A673 (cell line): ENCODE measurements around the gene NOS1AP. TPM values are rescaled to one million over a fixed set of nuclear protein-coding genes. Genes with fewer than 3 reads are reported as not detected.
A peak's percentile ranks its signal among the peaks of the same experiment; 100 is the strongest.

Experiments used
- BruUV-seq: library from RNA; stranded (reverse); fragments of 400-500 nt; replicated peaks from 2 replicates; lab custom pipeline; 2021; lab: Mats Ljungman, UMichigan
- CTCF ChIA-PET: fragments of 300-600 bp; sonication (Branson Sonifier 250); formaldehyde crosslinking; loops from one replicate; lab custom pipeline; 2022; ENCODE audit warnings: antibody characterized with exemption; lab: Charles Lee
- POLR2A ChIA-PET: fragments of 300-600 bp; sonication (Branson Sonifier 250); formaldehyde crosslinking; loops from one replicate; lab custom pipeline; 2022; ENCODE audit warnings: antibody characterized with exemption; ENCODE audit not compliant: low non-redundant PET; lab: Charles Lee
- DNase-seq: peaks from one replicate; pipeline ENCODE4 v3.0.0-alpha.2; 2015; ENCODE audit warnings: low spot score
- H3K27ac ChIP-seq: fragments of 200-600 bp; sonication (generic); 2 replicates; pipeline ENCODE4 v1.5.1; 2016; ENCODE audit warnings: mixed run types, low read depth, mild to moderate bottlenecking, mixed read lengths, antibody characterized with exemption, low read length; ENCODE audit not compliant: poor library complexity, severe bottlenecking
- H3K27me3 ChIP-seq: fragments of 200-600 bp; sonication (generic); replicated peaks from 2 replicates; pipeline ENCODE4 v1.6.1; 2017; ENCODE audit warnings: mixed run types, low read depth, mild to moderate bottlenecking, mixed read lengths, antibody characterized with exemption, low read length; ENCODE audit not compliant: insufficient read depth, poor library complexity
- H3K36me3 ChIP-seq: fragments of 200-600 bp; sonication (generic); 2 replicates; pipeline ENCODE4 v1.6.1; 2016; ENCODE audit warnings: mixed run types, mild to moderate bottlenecking, mixed read lengths, antibody characterized with exemption, low read length; ENCODE audit not compliant: insufficient read depth, poor library complexity, severe bottlenecking
- H3K4me1 ChIP-seq: fragments of 200-600 bp; sonication (generic); 2 replicates; pipeline ENCODE4 v1.6.1; 2017; ENCODE audit warnings: mixed run types, mild to moderate bottlenecking, mixed read lengths, antibody characterized with exemption, low read length; ENCODE audit not compliant: insufficient read depth, poor library complexity, severe bottlenecking
- H3K4me3 ChIP-seq: fragments of 200-600 bp; sonication (generic); 2 replicates; pipeline ENCODE4 v1.5.1; 2016; ENCODE audit warnings: low read depth, mixed run types, mild to moderate bottlenecking, mixed read lengths, low read length; ENCODE audit not compliant: poor library complexity, severe bottlenecking
- H3K9me3 ChIP-seq: fragments of 200-600 bp; sonication (generic); 2 replicates; pipeline ENCODE4 v1.6.1; 2016; ENCODE audit warnings: mixed run types, low read depth, mild to moderate bottlenecking, mixed read lengths, antibody characterized with exemption, low read length; ENCODE audit not compliant: poor library complexity, severe bottlenecking
- CTCF ChIP-seq: fragments of 300-800, 200-600 bp; sonication (generic); conservative IDR thresholded peaks from 2 replicates; pipeline ENCODE4 v1.5.1; 2017; ENCODE audit warnings: low read depth, mild to moderate bottlenecking, antibody characterized with exemption, low read length, moderate library complexity, mixed read lengths
- EZH2 ChIP-seq: fragments of 200-600 bp; sonication (generic); IDR thresholded peaks from 2 replicates; pipeline ENCODE4 v1.6.1; 2017; ENCODE audit warnings: borderline replicate concordance, low read depth, mild to moderate bottlenecking, mixed read lengths, antibody characterized with exemption, low read length; ENCODE audit not compliant: poor library complexity, severe bottlenecking
- intact Hi-C: fragments of 100-400 bp; cut with micrococcal nuclease; formaldehyde crosslinking; loops from one replicate; pipeline ENCODE4 v1.10.0; 2022; ENCODE audit not compliant: unreplicated experiment
- total RNA-seq: library from RNA; stranded (reverse); gene quantifications from 2 replicates; pipeline ENCODE4 v1.2.3, GENCODE V29; 2021

The NOS1AP gene
- total RNA-seq, 1 experiment from 2014 or later = 28.0 TPM

- no peaks in the 10 kb centered on the region for H3K36me3 ChIP-seq
- ChIA-PET POLR2A (interaction anchor here (0.6 to 0.9 kb wide), 5 partner anchors 40 to 1042 kb away, joined by 3 to 9 read pairs (median 4); no protein-coding TSS in a partner anchor), CTCF (interaction anchor here (0.7 to 1.9 kb wide), 6 partner anchors 40 to 174 kb away, joined by 3 to 9 read pairs (median 6); partner anchors contain the start of gene NOS1AP)
- BruUV-seq = no TSS peak
- peak; percentile 98 for DNase-seq
- no peaks in the 10 kb centered on the region for H3K27me3 ChIP-seq
- H3K4me1 ChIP-seq = peaks cover 74% of the 10 kb centered on the region
- H3K27ac ChIP-seq = peak overlapping the region; percentile 92
- intact Hi-C loops = loop anchor here (1.0 to 5.0 kb wide), 4 partner anchors 63 to 173 kb away; no protein-coding TSS in a partner anchor
- no peaks in the 10 kb centered on the region for H3K9me3 ChIP-seq
- peak overlapping the region; percentile 4 for H3K4me3 ChIP-seq
- no peak for TF ChIP-seq EZH2
- peak; percentile 70 for TF ChIP-seq CTCF
These were observed 160.6 kb downstream of the NOS1AP start for GRCh38 chr1:162230096-162230495.

DNA sequence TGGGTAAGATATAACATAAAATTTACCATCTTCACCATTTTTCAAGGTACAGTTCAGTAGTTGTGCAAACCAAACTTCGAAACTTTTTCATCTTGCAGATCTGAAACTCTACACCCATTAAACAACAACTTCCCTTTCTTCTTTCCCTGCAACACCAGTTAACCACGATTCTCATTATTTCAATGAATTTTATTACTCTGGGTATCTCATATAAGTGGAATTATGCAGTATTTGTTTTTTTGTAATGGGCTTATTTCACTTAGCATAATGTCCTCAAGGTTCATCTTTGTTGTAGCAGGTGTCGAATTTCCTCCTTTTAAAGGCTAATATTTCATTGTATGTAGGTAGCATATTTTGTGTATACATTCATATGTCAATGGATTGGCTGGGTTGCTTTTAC, 161.0 kb downstream of the NOS1AP start:
- DNase-seq = peak; percentile 74
- Histone ChIP-seq H3K9me3 (no peaks in the 10 kb centered on the region), H3K4me3 (peak overlapping the region; percentile 4), H3K27me3 (no peaks in the 10 kb centered on the region), H3K36me3 (no peaks in the 10 kb centered on the region), H3K27ac (peak overlapping the region; percentile 92), H3K4me1 (peaks cover 79% of the 10 kb centered on the region)
- ChIA-PET CTCF (interaction anchor here (0.7 to 1.9 kb wide), 6 partner anchors 40 to 174 kb away, joined by 3 to 9 read pairs (median 6); partner anchors contain the start of gene NOS1AP), POLR2A (interaction anchor here (0.6 to 0.9 kb wide), 5 partner anchors 40 to 1043 kb away, joined by 3 to 9 read pairs (median 4); no protein-coding TSS in a partner anchor)
- no peak for TF ChIP-seq EZH2
- TF ChIP-seq CTCF = no peak
- BruUV-seq = no TSS peak
- intact Hi-C loops = loop anchor here (1.0 to 5.0 kb wide), 4 partner anchors 63 to 174 kb away; no protein-coding TSS in a partner anchor

DNA sequence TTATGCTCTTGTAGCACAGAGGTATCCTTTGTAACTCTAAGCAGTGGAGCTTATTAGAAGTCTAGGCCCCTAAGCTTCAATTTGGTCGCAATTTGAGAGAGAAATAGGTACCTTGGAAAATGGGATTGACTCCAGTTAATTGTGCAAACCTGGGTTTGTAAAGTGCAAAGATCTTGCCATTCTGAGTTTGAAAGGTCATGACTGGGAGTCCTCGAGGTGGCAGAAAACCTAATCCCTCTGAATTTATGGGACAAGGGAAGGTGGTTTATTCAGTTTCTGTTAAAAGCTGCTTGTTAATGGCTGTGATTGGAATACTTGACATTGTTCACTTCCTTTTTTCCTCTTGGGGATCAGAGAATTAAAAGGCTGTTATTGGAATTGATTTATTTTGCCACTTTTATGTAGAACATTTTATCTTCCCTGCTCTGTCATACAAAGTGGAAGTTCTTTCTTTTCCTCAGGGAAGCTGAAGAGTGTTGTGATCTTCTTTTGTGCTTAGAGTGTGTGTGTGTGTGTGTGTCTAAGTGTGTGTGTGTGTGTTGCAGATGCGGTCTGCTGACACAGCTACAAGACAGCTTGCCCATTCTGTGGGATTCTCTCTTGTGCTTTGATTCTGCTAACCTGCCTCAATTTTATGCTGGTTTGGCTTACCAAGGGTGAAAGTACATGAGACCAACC, 162.7 kb downstream of the NOS1AP start:
- H3K36me3 ChIP-seq = no peaks in the 10 kb centered on the region
- no TSS peak for BruUV-seq
- H3K4me1 ChIP-seq = peaks cover 73% of the 10 kb centered on the region
- TF ChIP-seq EZH2 = no peak
- no peak for TF ChIP-seq CTCF
- intact Hi-C loops = loop anchor here (5.0 kb wide), 1 partner anchor 65 kb away; no protein-coding TSS in a partner anchor
- H3K27me3 ChIP-seq = no peaks in the 10 kb centered on the region
- no peak overlapping the region for H3K4me3 ChIP-seq
- ChIA-PET POLR2A (interaction anchor here (0.6 kb wide), 1 partner anchor 35 kb away, joined by 12 read pairs; no protein-coding TSS in a partner anchor), CTCF (no interaction called here)
- H3K27ac ChIP-seq = peak overlapping the region; percentile 73
- H3K9me3 ChIP-seq = no peaks in the 10 kb centered on the region
- peak; percentile 30 for DNase-seq
